Erythroblast (primary cell): ENCODE data around the gene GRIK2.

Experiments used
- GATA1 ChIP-seq: IDR thresholded peaks from 2 replicates; pipeline ENCODE4 v1.6.1; 2011; ENCODE audit warnings: low read depth, mild to moderate bottlenecking, control low read depth, low read length, moderate library complexity
- POLR2A ChIP-seq: IDR thresholded peaks from 2 replicates; pipeline ENCODE4 v1.6.1; 2011; ENCODE audit warnings: mild to moderate bottlenecking, low read length

DNA sequence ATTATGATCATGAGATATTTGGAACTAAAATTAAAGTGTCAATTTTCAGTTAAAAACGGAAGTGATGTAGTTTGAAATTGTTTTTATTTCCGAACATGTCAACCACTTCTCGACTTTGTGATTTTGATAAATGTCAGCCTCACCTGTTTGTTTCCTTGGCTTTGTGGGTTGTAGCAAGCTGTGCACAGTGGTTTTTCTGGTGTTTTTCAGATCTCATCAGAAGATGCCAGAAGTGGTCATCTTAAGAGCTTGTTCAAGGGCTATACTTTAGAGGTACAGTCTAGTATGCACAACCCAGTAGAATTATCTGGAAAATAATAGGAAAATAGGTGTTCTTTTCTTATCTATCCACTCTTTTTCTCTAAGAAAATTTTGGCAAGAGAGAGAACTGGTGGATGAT is 134.0 kb downstream of the GRIK2 start:
- TF ChIP-seq POLR2A, result no peak
- no peak for TF ChIP-seq GATA1
